H1 (cell line): ENCODE results near the gene SEMA6A. TPM values are rescaled to one million over a fixed set of nuclear protein-coding genes. Genes with fewer than 3 reads are reported as not detected.

Experiments used
- CTCF ChIA-PET: fragments of 300-600 bp; sonication (Branson Sonifier 250); formaldehyde crosslinking; loops from one replicate; lab custom pipeline; 2021; ENCODE audit not compliant: partially characterized antibody; lab: Charles Lee
- POLR2A ChIA-PET: fragments of 300-600 bp; sonication (Branson Sonifier 250); formaldehyde crosslinking; loops from one replicate; lab custom pipeline; 2021; ENCODE audit warnings: inconsistent platforms; ENCODE audit not compliant: partially characterized antibody; lab: Charles Lee
- DNase-seq, 2 experiments: peaks; one replicate each; pipeline versions ENCODE4 v3.0.0 to v3.0.0-alpha.2; 2010 to 2022; ENCODE audit warnings: low spot score in 2 of 2, low read depth in 1 of 2, mixed read lengths in 1 of 2
- FAIRE-seq: peaks from 2 replicates; lab custom pipeline; 2011; peaks lifted over from hg19 to GRCh38; lab: Jason Lieb, UNC
- H2AFZ ChIP-seq: 2 replicates; pipeline ENCODE4 v1.8.1; 2012; ENCODE audit warnings: low read length, inconsistent platforms
- H2AK5ac ChIP-seq: 2 replicates; pipeline ENCODE4 v1.6.1; 2013; ENCODE audit warnings: low read depth, low read length
- H2BK120ac ChIP-seq: replicated peaks from 2 replicates; pipeline ENCODE3; 2013; ENCODE audit warnings: low read depth, low read length, inconsistent platforms
- H2BK12ac ChIP-seq: 2 replicates; pipeline ENCODE4 v1.6.1; 2013; ENCODE audit warnings: low read depth, low read length
- H2BK15ac ChIP-seq: 2 replicates; pipeline ENCODE4 v1.6.1; 2013; ENCODE audit warnings: low read length
- H2BK20ac ChIP-seq: 2 replicates; pipeline ENCODE4 v1.6.1; 2013; ENCODE audit warnings: low read length
- H2BK5ac ChIP-seq: 2 replicates; pipeline ENCODE4 v1.6.1; 2013; ENCODE audit warnings: low read depth, low read length
- H3K14ac ChIP-seq: 2 replicates; pipeline ENCODE4 v1.6.1; 2013; ENCODE audit warnings: inconsistent platforms; ENCODE audit not compliant: insufficient read length
- H3K18ac ChIP-seq: 2 replicates; pipeline ENCODE4 v1.6.1; 2013; ENCODE audit warnings: low read length; ENCODE audit errors: extremely low read depth
- H3K23ac ChIP-seq: 2 replicates; pipeline ENCODE4 v1.6.1; 2013; ENCODE audit warnings: inconsistent platforms; ENCODE audit not compliant: insufficient read length
- H3K23me2 ChIP-seq: 2 replicates; pipeline ENCODE4 v1.6.1; 2013; ENCODE audit warnings: low read depth, low read length
- H3K27ac ChIP-seq: 2 replicates; pipeline ENCODE4 v1.6.1; 2011; ENCODE audit warnings: low read depth, low read length, inconsistent platforms
- H3K27me3 ChIP-seq, 4 experiments: replicated peaks in 1 of 4; 1 replicate in 1 of 4; 2 replicates in 3 of 4; pipeline versions ENCODE4 v1.6.1 to v1.8.1; 2011 to 2013; ENCODE audit warnings: low read length in 3 of 4, mild to moderate bottlenecking in 3 of 4, inconsistent platforms in 2 of 4, mixed read lengths in 2 of 4, moderate library complexity in 1 of 4; ENCODE audit not compliant: control insufficient read depth in 3 of 4, insufficient read depth in 3 of 4; ENCODE audit errors: extremely low read depth in 1 of 4
- H3K36me3 ChIP-seq, 4 experiments: 2 replicates each; pipeline versions ENCODE4 v1.6.1 to v1.8.1; 2011 to 2013; ENCODE audit warnings: mild to moderate bottlenecking in 4 of 4, low read length in 3 of 4, moderate library complexity in 2 of 4, control low read depth in 1 of 4, inconsistent platforms in 1 of 4; ENCODE audit not compliant: insufficient read depth in 4 of 4, control insufficient read depth in 2 of 4
- H3K4ac ChIP-seq: replicated peaks from 2 replicates; pipeline ENCODE3; 2013; ENCODE audit warnings: low read length, low read depth, mixed read lengths, inconsistent platforms; ENCODE audit not compliant: insufficient read length
- H3K4me1 ChIP-seq, 4 experiments: replicated peaks in 1 of 4; 1 replicate in 1 of 4; 2 replicates in 3 of 4; pipeline versions ENCODE4 v1.6.1 to v1.8.1; 2011 to 2013; ENCODE audit warnings: low read length in 3 of 4, inconsistent platforms in 2 of 4, mixed read lengths in 1 of 4; ENCODE audit not compliant: insufficient read depth in 4 of 4, control insufficient read depth in 3 of 4
- H3K4me2 ChIP-seq, 2 experiments: 2 replicates each; pipeline versions ENCODE4 v1.6.1 to v1.8.1; 2011 to 2013; ENCODE audit warnings: low read depth in 2 of 2, low read length in 2 of 2, control low read depth in 1 of 2, inconsistent platforms in 1 of 2, mild to moderate bottlenecking in 1 of 2; ENCODE audit not compliant: insufficient read depth in 1 of 2
- H3K4me3 ChIP-seq, 4 experiments: fragments of 200-600, 300-600 bp in 1 of 4; sonication (generic), shearing (Covaris generic), sonication (Bioruptor Twin) in 1 of 4; 2 replicates each; pipeline versions ENCODE4 v1.5.1 to v1.8.1; 2011 to 2016; ENCODE audit warnings: low read length in 4 of 4, low read depth in 3 of 4, control low read depth in 2 of 4, inconsistent platforms in 2 of 4, mild to moderate bottlenecking in 2 of 4, mixed read lengths in 1 of 4, moderate library complexity in 1 of 4; ENCODE audit not compliant: insufficient read depth in 2 of 4; ENCODE audit errors: extremely low read depth in 1 of 4
- H3K56ac ChIP-seq: replicated peaks from 2 replicates; pipeline ENCODE3; 2013; ENCODE audit warnings: low read depth, mild to moderate bottlenecking, mixed read lengths, low read length, inconsistent platforms; ENCODE audit not compliant: insufficient read length
- H3K79me1 ChIP-seq: 2 replicates; pipeline ENCODE4 v1.6.1; 2013; ENCODE audit warnings: low read depth, low read length, control low read depth
- H3K79me2 ChIP-seq, 2 experiments: 2 replicates each; pipeline versions ENCODE4 v1.6.1 to v1.8.1; 2012 to 2013; ENCODE audit warnings: low read length in 2 of 2, mild to moderate bottlenecking in 2 of 2, inconsistent platforms in 1 of 2; ENCODE audit not compliant: insufficient read depth in 2 of 2, control insufficient read depth in 1 of 2
- H3K9ac ChIP-seq, 4 experiments: replicated peaks in 1 of 4; 1 replicate in 1 of 4; 2 replicates in 3 of 4; pipeline versions ENCODE4 v1.6.1 to v1.8.1; 2011 to 2013; ENCODE audit warnings: low read depth in 3 of 4, low read length in 3 of 4, control low read depth in 2 of 4, mild to moderate bottlenecking in 2 of 4, moderate library complexity in 2 of 4, inconsistent platforms in 1 of 4; ENCODE audit errors: extremely low read depth in 1 of 4
- H3K9me3 ChIP-seq, 2 experiments: 2 replicates each; pipeline versions ENCODE4 v1.6.1 to v1.8.1; 2012 to 2013; ENCODE audit warnings: mild to moderate bottlenecking in 2 of 2, moderate library complexity in 2 of 2, control low read depth in 1 of 2, inconsistent platforms in 1 of 2, low read depth in 1 of 2, low read length in 1 of 2, mixed read lengths in 1 of 2; ENCODE audit not compliant: insufficient read depth in 2 of 2
- H4K20me1 ChIP-seq, 2 experiments: replicated peaks in 1 of 2; 2 replicates each; pipeline versions ENCODE3 to v1.8.1; 2011 to 2013; ENCODE audit warnings: inconsistent platforms in 2 of 2, low read length in 2 of 2, mild to moderate bottlenecking in 1 of 2; ENCODE audit not compliant: insufficient read depth in 2 of 2, control insufficient read depth in 1 of 2
- H4K5ac ChIP-seq: 2 replicates; pipeline ENCODE4 v1.6.1; 2013; ENCODE audit warnings: low read length, low read depth, mixed read lengths, inconsistent platforms; ENCODE audit not compliant: insufficient read length
- H4K8ac ChIP-seq: 2 replicates; pipeline ENCODE4 v1.8.0; 2013; ENCODE audit warnings: mild to moderate bottlenecking, moderate library complexity, low read length, inconsistent platforms; ENCODE audit not compliant: insufficient read depth; ENCODE audit errors: extremely low read depth
- H4K91ac ChIP-seq: replicated peaks from 2 replicates; pipeline ENCODE3; 2013; ENCODE audit warnings: low read length, mixed read lengths, inconsistent platforms; ENCODE audit not compliant: insufficient read length
- SAP30 ChIP-seq: fragments of 300-600 bp; sonication (generic); IDR thresholded peaks from 2 replicates; pipeline ENCODE4 v1.7.1; 2012; ENCODE audit warnings: low read length, moderate library complexity, mild to moderate bottlenecking, inconsistent platforms; ENCODE audit not compliant: insufficient read depth, insufficient replicate concordance
- WGBS, 2 experiments: shearing (Covaris generic) in 1 of 2; methylation state at CpG; one replicate each; pipeline versions ENCODE4 v1.1.6 to v1.1.7; 2013 to 2015; ENCODE audit warnings: low lambda C conversion rate in 2 of 2, mixed read lengths in 2 of 2, inconsistent platforms in 1 of 2, low coverage in 1 of 2, missing lambda C conversion rate in 1 of 2; ENCODE audit not compliant: insufficient replicate concordance in 2 of 2, insufficient coverage in 1 of 2, insufficient read length in 1 of 2; ENCODE audit errors: extremely low coverage in 1 of 2, missing lambda C conversion rate in 1 of 2; 5-methylcytosine and 5-hydroxymethylcytosine counted together
- polyA plus RNA-seq, 7 experiments: library from polyadenylated mRNA; depleted of rRNA in 3 of 7; stranded (reverse) in 5 of 7; unstranded in 2 of 7; fragments of >200 nt in 5 of 7; fragments of 200-250 nt in 2 of 7; gene quantifications; 1 replicate in 5 of 7; 2 replicates in 1 of 7; 4 replicates in 1 of 7; pipeline versions ENCODE4 v1.2.1 to v1.2.3, GENCODE V29; 2011 to 2013; ENCODE audit warnings: missing spikeins in 2 of 7, mixed read lengths in 2 of 7
- total RNA-seq: library from RNA; stranded (reverse); fragmentation: NEBNext Ultra II Directional; extraction: Animal tissue kit (Norgen Biotek cat#: 25700); gene quantifications from 2 replicates; pipeline ENCODE4 v1.2.1, GENCODE V29; 2021
- TF ChIP-seq, protein P1 (sequence below): IDR thresholded peaks from 2 replicates; pipeline ENCODE4 v1.6.1; 2011; ENCODE audit warnings: low read depth, mild to moderate bottlenecking, low read length; ENCODE audit not compliant: insufficient read depth

SEMA6A gene
- total and polyA plus RNA-seq, 2 of the 8 experiments (the other 6 are each of a cell fraction or from before 2014, with no cell fraction given): 78.3 to 277 TPM

- no peak for DNase-seq
- Histone ChIP-seq H2BK12ac (no peak overlapping the region), H3K14ac (no peak overlapping the region), H4K91ac (no peak overlapping the region)
- 62% methylated on average over 3 of the region's 3 CpGs; no CpG with 5 or more reads in 1 of the 2 experiments for WGBS, 2 experiments
- TF ChIP-seq SAP30: no peak
- TF ChIP-seq, protein P1, sequence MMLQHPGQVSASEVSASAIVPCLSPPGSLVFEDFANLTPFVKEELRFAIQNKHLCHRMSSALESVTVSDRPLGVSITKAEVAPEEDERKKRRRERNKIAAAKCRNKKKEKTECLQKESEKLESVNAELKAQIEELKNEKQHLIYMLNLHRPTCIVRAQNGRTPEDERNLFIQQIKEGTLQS: no peak
- TF ChIP-seq, all 59 proteins: peak for 0
- Histone ChIP-seq H3K79me1 (0 out of 2 replicates have a peak, but pooled peaks cover 1% of the 10 kb centered on the region), H3K9ac (no peak overlapping the region), H3K4ac (no peak overlapping the region), H3K4me3 (no peak overlapping the region), H2BK5ac (no peak overlapping the region), H3K18ac (no peak overlapping the region), H3K4me1 (no peaks in the 10 kb centered on the region; a peak in 1 of 7 replicates), H3K79me2 (no peaks in the 10 kb centered on the region), H3K56ac (no peak overlapping the region), H4K5ac (no peak overlapping the region), H3K23me2 (no peaks in the 10 kb centered on the region), H3K4me2 (no peak overlapping the region), H4K20me1 (peaks cover 2% of the 10 kb centered on the region in 2 experiments), H2BK20ac (no peak overlapping the region), H2AFZ (no peak overlapping the region), H2BK15ac (no peak overlapping the region), H2BK120ac (no peak overlapping the region), H3K27me3 (no peaks in the 10 kb centered on the region), H4K8ac (no peak overlapping the region), H3K9me3 (no peaks in the 10 kb centered on the region), H3K27ac (no peak overlapping the region), H3K36me3 (peaks cover 21 to 99% (median 70%) of the 10 kb centered on the region in 4 experiments), H3K23ac (no peak overlapping the region), H2AK5ac (no peak overlapping the region)
- CTCF ChIA-PET: interaction anchor here (1.1 kb wide), 1 partner anchor 168 kb away, joined by 3 read pairs; no protein-coding TSS in a partner anchor
- FAIRE-seq: no peak
- POLR2A ChIA-PET: no interaction called here
Observed at GRCh38 chr5:116469631-116470030, 105.0 kb downstream of the SEMA6A start.
